K562 (cell line): Measurements from ENCODE around the gene SNX14. TPM values are rescaled to one million over a fixed set of nuclear protein-coding genes. Genes with fewer than 3 reads are reported as not detected.

Experiments used
- CSDE1 ChIP-seq, 2 experiments: fragments of 450-650 bp; IDR thresholded peaks; 2 replicates each; pipeline ENCODE4 v1.6.1; 2016; ENCODE audit warnings: mild to moderate bottlenecking in 1 of 2
- GTF3C2 ChIP-seq: IDR thresholded peaks from 3 replicates; pipeline ENCODE4 v1.6.1; 2011; ENCODE audit warnings: borderline replicate concordance, mild to moderate bottlenecking, moderate library complexity; ENCODE audit not compliant: insufficient read length; ENCODE audit errors: extremely low read depth
- IRF9 ChIP-seq: fragments of 450-650 bp; IDR thresholded peaks from 2 replicates; pipeline ENCODE4 v1.6.1; 2016; ENCODE audit warnings: missing biosample characterization, missing genetic modification characterization
- MCM7 ChIP-seq, 2 experiments: fragments of 450-650 bp; IDR thresholded peaks; 2 replicates each; pipeline ENCODE4 v1.6.1; 2016 to 2018
- MYNN ChIP-seq, 2 experiments: sonication (generic); formaldehyde crosslinking in 1 of 2; IDR thresholded peaks; 2 replicates each; pipeline versions ENCODE4 v1.5.0 to v1.6.1; 2016 to 2020; ENCODE audit warnings: antibody characterized with exemption in 1 of 2, missing genetic modification reagents in 1 of 2
- PHF8 ChIP-seq: fragments of 200-600 bp; sonication (generic); IDR thresholded peaks from 2 replicates; pipeline ENCODE4 v1.6.1; 2012; ENCODE audit warnings: mixed run types, mild to moderate bottlenecking, inconsistent platforms, low read length, moderate library complexity, borderline replicate concordance
- SNIP1 ChIP-seq: fragments of 450-650 bp; IDR thresholded peaks from 2 replicates; pipeline ENCODE4 v1.7.1; 2017; ENCODE audit warnings: low read depth, mild to moderate bottlenecking
- STAT6 ChIP-seq: sonication (generic); formaldehyde crosslinking; IDR thresholded peaks from 2 replicates; pipeline ENCODE4 v1.8.1; 2023; ENCODE audit warnings: mild to moderate bottlenecking, missing genetic modification reagents
- TAF15 ChIP-seq: fragments of 200-400 bp; formaldehyde crosslinking; IDR thresholded peaks from 2 replicates; pipeline ENCODE4 v1.6.1; 2017; ENCODE audit warnings: mild to moderate bottlenecking, low read depth, low read length, moderate library complexity
- THRB ChIP-seq: fragments of 450-650 bp; formaldehyde crosslinking; conservative IDR thresholded peaks from 2 replicates; pipeline ENCODE4 v1.4.0; 2022; ENCODE audit warnings: mild to moderate bottlenecking, missing genetic modification characterization
- ZBTB11 ChIP-seq, 3 experiments: fragments of 200-800 bp in 1 of 3; fragments of 250-450 bp in 1 of 3; fragments of 450-650 bp in 1 of 3; sonication (Bioruptor Pico) in 1 of 3; sonication (Bioruptor generic) in 1 of 3; formaldehyde crosslinking in 1 of 3; IDR thresholded peaks; 2 replicates each; pipeline versions ENCODE4 v1.6.1 to v1.8.0; 2016 to 2022; ENCODE audit warnings: mild to moderate bottlenecking in 2 of 3, missing genetic modification characterization in 2 of 3, missing compliant biosample characterization in 1 of 3, moderate library complexity in 1 of 3
- ZNF436 ChIP-seq: fragments of 250-450, 450-650 bp; sonication (Bioruptor Pico); formaldehyde crosslinking; IDR thresholded peaks from 2 replicates; pipeline ENCODE4 v1.7.0; 2020; ENCODE audit warnings: mild to moderate bottlenecking
- ZSCAN32 ChIP-seq: fragments of 450-650 bp; formaldehyde crosslinking; IDR thresholded peaks from 2 replicates; pipeline ENCODE4 v1.4.0; 2020; ENCODE audit warnings: mild to moderate bottlenecking, moderate library complexity
- polyA plus RNA-seq, 8 experiments: library from polyadenylated mRNA; depleted of rRNA in 4 of 8; stranded (reverse) in 5 of 8; unstranded in 3 of 8; fragments of >200 nt; fragmentation: Nextera tagmentation in 2 of 8; fragmentation: Illumina TruSeq in 1 of 8; extraction: Ambion mirVana in 2 of 8; extraction: Trizol in 1 of 8; gene quantifications; 2 replicates each; pipeline versions ENCODE4 v1.2.1 to v1.2.3, GENCODE V29; 2011 to 2014; ENCODE audit warnings: inconsistent platforms in 1 of 8, missing spikeins in 1 of 8
- total RNA-seq, 7 experiments: library from RNA; depleted of rRNA in 6 of 7; stranded (reverse); fragments of >200 nt in 6 of 7; fragmentation: Illumina TruSeq in 2 of 7; extraction: Trizol in 2 of 7; gene quantifications; 2 replicates each; pipeline versions ENCODE4 v1.2.1 to v1.2.3, GENCODE V29; 2011 to 2021; ENCODE audit warnings: low replicate concordance in 1 of 7

SNX14 gene
- total and polyA plus RNA-seq, 9 of the 15 experiments (the other 6 are each of a cell fraction or from before 2014, with no cell fraction given) = 46.5 to 140 (median 71.2) TPM

GRCh38 chr6:85642774-85643536 lies 49.3 kb upstream of the SNX14 start, which contains the start of gene SYNCRIP (continued):
- no peak for TF ChIP-seq GTF3C2
- TF ChIP-seq THRB (CRISPR knock-in tag) = peak; percentile 97
- no peak for TF ChIP-seq ZNF436 (CRISPR knock-in tag)
- TF ChIP-seq MCM7 (IDR thresholded peaks at IDR 0.05) = no peak
- peak in 1 of 2 experiments; percentile 67; a peak in 2 of 4 replicates for TF ChIP-seq CSDE1 (IDR thresholded peaks at IDR 0.05)
- TF ChIP-seq IRF9 (tag) = peak; percentile 13; the same call in 1 of the 2 replicates
- no peak for TF ChIP-seq STAT6
- TF ChIP-seq SNIP1 = no peak
- TF ChIP-seq ZBTB11 (CRISPR knock-in tag; IDR thresholded peaks at IDR 0.05) = peak in 1 of 3 experiments; percentile 78; a peak in 1 of 6 replicates
- TF ChIP-seq TAF15 = no peak
- no peak for TF ChIP-seq ZSCAN32 (CRISPR knock-in tag)
- TF ChIP-seq MYNN (IDR thresholded peaks at IDR 0.05) = no peak
- no peak for TF ChIP-seq MYNN (CRISPR knock-in tag; IDR thresholded peaks at IDR 0.05)
- TF ChIP-seq PHF8 = peak; percentile 84
